GM10248 (cell line): Measurements from ENCODE around the gene PDE10A.

Experiments used
- CTCF ChIA-PET: fragments of 300-600 bp; sonication (Branson Sonifier 250); formaldehyde crosslinking; extraction: SDS; loops from one replicate; lab custom pipeline; 2021; ENCODE audit warnings: antibody characterized with exemption; lab: Yijun Ruan, JAX
- POLR2A ChIA-PET: fragments of 350-650 bp; sonication (Branson Sonifier 250); formaldehyde crosslinking; extraction: SDS; loops from one replicate; lab custom pipeline; 2020; ENCODE audit warnings: antibody characterized with exemption; lab: Yijun Ruan, JAX
- DNase-seq: peaks from one replicate; pipeline ENCODE4 v3.0.0; 2012; ENCODE audit errors: extremely low spot score
- TF ChIP-seq, protein P1 (sequence below): IDR thresholded peaks from 2 replicates; pipeline ENCODE4 v1.5.1; 2012; ENCODE audit warnings: mild to moderate bottlenecking, low read depth; ENCODE audit errors: extremely low read depth, missing control alignments, control extremely low read depth

Gene PDE10A

DNA sequence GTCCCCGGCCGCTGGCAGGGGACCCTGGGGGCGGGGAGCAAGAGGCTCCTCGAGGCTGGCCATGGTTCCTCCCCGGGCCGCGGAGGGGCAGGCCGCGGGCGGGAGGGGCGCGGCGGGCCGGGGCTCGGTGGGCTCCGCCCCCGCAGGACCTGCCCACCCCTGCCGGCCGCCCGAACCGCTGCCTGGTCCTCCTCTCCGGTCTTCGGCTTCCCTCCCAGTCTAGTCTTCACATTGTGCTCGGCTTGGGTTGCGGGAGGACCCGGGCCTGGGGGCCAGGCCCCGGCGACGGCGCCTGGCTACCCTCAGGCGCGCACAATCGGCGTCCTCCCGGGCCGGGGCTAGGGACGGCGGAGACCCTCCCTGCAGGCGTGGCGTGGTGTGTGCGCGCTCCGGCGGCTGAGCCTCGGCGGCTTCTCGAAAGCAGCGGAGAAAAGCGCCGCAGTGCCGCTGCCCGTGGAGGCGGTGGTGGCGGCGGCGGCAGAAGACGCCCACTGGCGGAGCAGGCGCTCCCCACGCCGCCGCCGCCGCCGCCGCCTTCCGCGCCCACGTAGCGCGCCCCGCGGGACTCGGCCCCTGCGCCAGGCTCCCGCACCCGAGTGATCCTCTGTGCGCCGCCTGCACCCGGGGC, at the start of gene PDE10A:
Gene PDE10A (minus strand): TSS at position 493 of the 628 bp plus-strand sequence. CDS start 430 bp downstream, at position 63.
- ChIA-PET POLR2A (no interaction called here), CTCF (no interaction called here)
- peak; percentile 25 for DNase-seq
- TF ChIP-seq, protein P1, sequence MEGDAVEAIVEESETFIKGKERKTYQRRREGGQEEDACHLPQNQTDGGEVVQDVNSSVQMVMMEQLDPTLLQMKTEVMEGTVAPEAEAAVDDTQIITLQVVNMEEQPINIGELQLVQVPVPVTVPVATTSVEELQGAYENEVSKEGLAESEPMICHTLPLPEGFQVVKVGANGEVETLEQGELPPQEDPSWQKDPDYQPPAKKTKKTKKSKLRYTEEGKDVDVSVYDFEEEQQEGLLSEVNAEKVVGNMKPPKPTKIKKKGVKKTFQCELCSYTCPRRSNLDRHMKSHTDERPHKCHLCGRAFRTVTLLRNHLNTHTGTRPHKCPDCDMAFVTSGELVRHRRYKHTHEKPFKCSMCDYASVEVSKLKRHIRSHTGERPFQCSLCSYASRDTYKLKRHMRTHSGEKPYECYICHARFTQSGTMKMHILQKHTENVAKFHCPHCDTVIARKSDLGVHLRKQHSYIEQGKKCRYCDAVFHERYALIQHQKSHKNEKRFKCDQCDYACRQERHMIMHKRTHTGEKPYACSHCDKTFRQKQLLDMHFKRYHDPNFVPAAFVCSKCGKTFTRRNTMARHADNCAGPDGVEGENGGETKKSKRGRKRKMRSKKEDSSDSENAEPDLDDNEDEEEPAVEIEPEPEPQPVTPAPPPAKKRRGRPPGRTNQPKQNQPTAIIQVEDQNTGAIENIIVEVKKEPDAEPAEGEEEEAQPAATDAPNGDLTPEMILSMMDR = no peak

DNA sequence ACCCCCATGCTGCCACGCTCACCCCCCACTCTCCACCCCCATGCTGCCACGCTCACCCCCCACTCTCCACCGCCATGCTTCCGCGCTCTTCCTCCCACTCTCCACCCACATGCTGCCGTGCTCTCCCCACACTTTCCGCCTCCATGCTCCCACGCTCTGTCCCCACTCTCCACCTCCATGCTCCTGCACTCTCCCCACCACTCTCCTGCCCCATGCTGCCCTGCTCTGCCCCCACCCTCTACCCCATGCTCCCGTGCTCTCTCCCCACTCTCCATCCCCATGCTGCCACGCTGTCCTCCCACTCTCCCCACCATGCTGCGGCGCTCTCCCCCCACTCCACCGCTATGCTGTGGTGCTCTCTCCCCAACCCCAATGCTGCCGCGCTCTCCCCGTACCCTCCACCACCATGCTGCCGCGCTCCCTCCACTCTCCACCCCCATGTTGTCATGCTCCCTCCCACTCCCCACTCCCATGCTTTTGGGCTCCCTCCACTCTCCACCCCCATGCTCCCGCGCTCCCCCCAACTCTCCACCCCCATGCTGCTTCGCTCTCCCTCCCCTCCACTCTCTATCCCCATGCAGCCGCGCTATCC, 46.0 kb upstream of the PDE10A start:
- CTCF ChIA-PET = no interaction called here

DNA sequence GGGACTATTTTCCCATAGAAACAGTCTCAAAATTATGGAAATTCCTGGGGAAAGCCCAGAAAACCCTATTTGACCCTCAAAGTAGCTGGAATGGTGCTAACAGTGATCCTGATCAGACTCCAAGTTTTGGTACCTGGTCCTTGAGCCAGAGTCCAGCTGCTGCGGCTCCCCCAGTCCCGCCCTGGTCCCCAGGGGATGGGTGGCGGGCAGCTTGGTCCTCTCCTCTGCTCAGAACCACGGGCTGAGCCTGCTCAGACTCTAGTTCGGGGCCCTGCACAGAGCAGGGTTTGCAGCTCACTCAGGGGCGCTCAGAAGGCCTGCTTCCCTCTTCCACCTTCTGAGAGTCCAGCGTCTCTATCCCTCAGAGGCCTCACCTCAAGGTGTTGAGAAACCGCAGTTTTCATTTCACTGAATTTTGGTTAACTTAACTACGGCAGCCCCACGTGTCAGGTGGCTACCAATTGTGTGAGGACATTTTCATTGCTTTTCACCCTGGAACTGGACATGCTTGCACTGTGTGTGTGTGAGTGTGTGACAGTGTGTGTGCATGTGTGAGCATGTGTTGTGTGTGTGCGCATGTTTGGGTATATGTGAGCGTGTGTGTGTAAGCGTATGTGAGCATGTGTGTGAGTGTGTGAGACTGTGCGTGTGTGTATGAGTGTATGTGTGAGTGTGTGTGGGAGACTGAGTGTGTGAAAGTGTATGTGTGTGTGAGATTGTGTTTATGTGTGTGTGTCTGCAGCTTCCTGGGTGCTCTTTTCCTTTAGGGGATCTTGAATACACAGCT, 44.2 kb upstream of the PDE10A start:
- TF ChIP-seq, protein P1 = no peak
- no peak for DNase-seq
- POLR2A ChIA-PET = no interaction called here
- CTCF ChIA-PET = no interaction called here

More for the DNA sequence above, 46.0 kb upstream of the PDE10A start:
- DNase-seq = no peak
- TF ChIP-seq, protein P1 = no peak
- POLR2A ChIA-PET = no interaction called here

DNA sequence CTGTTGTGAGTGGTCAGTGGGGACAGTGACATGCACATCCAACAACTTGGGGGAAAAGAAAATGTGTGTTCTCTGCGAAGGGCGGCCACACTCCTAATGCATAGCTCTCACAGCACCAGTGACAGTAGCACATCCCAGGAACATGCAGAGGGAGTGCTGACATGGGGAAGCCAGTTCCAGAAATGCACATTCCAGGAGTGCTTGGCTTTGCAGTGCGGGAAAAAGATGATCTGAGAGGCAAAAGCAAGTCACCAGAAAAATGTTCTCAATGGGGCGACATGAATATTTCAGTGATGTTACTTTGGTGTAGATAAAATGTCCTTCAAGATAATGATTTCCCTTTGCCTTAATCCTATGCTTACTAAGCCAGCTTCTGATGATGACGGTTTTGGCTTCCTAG, 42.9 kb upstream of the PDE10A start:
- DNase-seq = no peak
- POLR2A ChIA-PET = no interaction called here
- CTCF ChIA-PET = no interaction called here

DNA sequence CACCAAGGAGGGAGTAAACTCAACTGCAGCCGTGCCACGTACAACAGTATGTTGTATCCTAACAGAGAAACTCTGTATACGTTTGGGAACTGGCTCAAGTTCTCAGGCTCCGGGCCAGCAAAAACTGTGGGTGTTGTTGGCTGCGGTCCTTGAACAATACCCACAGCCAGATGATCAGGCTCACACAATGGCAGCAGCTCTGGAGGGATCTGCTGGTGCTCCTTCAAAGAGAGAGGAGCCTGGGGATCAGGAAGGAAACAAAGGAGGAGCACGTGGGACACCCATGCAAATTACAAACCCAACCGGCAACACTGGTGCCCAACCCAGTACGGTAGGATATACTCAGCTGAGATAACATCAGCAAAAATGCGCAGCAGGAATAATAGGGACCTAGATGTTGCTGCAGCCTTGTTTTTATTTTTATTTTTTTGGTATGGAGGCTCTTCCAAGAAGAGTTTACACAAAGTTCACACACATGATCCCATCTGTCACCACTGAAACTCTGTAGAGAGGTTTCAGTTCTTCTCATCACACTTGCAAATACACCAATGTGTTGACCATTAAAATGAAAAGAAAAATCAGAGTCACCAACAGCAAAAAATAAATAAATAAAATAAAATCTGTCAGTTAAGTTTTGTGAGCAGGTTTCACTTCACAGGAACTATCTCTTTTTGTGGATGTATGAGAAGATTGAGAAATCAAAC, 41.2 kb upstream of the PDE10A start:
- DNase-seq = no peak
- TF ChIP-seq, protein P1 = no peak
- ChIA-PET CTCF (interaction anchor here (1.6 kb wide), 1 partner anchor 25 kb away, joined by 4 read pairs; no protein-coding TSS in a partner anchor), POLR2A (no interaction called here)

More for the DNA sequence above, 42.9 kb upstream of the PDE10A start:
- TF ChIP-seq, protein P1 = no peak

DNA sequence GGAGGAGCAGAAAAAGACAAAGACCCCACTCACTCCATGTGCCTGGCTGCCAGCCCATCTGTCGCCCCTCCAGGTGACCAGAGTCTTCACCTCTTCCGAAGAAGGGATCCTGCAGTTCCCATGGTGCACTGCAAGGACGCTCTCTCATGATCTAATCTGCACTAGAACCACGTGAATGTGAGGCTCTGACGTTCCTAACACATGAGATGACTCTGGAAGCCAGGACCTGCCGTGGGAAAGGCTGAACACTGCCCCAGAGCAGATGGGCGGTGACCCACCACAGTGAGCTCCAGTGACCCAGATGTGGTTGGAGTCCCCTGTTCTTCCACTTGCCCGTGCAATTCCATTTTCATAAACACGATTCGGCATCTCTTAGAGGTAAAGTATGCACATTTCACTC, 39.6 kb upstream of the PDE10A start:
- CTCF ChIA-PET = no interaction called here
- POLR2A ChIA-PET = no interaction called here
- no peak for DNase-seq
- TF ChIP-seq, protein P1 = no peak
